ENCODE results near the gene MACROD2.

The MACROD2 gene

DNA sequence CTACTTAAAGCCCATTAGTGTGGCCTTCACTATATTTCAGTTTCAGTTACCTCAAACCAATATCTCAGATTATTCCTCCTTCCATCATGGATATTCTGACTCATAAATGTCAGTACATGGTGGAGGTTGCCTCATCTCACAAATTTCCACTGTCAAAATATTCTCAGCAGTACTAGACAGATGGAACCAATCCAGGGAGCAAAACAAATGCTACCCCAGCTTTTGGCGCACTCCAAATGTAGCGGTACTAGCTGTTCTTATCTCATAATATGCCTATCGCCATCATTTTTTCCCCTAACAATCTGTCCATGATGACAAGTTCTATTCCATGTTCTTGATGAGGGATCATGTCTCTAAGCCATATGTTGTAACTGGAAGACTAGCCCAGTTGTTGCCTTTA lies 1551.8 kb downstream of the MACROD2 start:
- no peak for DNase-seq (ENCODE audit: low read depth)
- TF ChIP-seq, protein P1, sequence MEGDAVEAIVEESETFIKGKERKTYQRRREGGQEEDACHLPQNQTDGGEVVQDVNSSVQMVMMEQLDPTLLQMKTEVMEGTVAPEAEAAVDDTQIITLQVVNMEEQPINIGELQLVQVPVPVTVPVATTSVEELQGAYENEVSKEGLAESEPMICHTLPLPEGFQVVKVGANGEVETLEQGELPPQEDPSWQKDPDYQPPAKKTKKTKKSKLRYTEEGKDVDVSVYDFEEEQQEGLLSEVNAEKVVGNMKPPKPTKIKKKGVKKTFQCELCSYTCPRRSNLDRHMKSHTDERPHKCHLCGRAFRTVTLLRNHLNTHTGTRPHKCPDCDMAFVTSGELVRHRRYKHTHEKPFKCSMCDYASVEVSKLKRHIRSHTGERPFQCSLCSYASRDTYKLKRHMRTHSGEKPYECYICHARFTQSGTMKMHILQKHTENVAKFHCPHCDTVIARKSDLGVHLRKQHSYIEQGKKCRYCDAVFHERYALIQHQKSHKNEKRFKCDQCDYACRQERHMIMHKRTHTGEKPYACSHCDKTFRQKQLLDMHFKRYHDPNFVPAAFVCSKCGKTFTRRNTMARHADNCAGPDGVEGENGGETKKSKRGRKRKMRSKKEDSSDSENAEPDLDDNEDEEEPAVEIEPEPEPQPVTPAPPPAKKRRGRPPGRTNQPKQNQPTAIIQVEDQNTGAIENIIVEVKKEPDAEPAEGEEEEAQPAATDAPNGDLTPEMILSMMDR (IDR thresholded peaks at IDR 0.05; ENCODE audit: control insufficient read depth, insufficient read depth, low read depth, low read length, missing control alignments), result no peak

DNA sequence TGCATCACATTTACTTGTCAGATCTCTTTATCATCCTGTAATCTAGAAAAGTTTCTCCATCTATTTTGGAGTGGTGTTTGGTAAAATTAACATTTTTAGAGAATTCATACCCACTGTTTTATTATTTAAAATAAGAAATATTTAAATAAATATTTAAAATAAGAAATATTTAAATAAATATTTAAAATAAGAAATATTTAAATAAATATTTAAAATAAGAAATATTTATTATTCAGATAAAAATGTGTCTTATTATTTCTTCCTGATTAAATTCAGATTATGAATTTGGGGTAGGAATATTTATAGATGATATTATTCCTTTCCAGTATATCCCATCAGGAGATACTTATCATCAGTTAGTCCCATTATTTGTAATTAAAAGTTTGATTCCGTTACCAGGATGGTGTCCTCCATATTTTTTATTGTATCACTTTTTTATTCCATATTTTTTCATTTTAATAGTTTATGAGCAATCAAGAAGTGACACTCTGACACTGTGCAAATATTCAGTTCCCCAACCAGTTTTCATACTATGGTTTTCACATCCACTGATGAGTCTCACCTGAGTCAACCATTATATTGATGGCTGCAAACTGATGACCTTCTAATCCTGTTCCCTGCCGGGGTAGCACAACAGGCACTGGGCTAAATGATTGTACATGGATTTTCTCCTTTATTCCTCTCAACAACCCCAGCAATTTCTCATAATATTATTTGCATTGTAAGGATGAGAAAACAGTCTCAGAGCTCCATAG lies 1555.0 kb downstream of the MACROD2 start:
- TF ChIP-seq, protein P1 (IDR thresholded peaks at IDR 0.05; ENCODE audit: control insufficient read depth, insufficient read depth, low read depth, low read length, missing control alignments), result no peak
- DNase-seq (ENCODE audit: low read depth), result no peak
- no peak overlapping the region for H3K4me3 ChIP-seq (ENCODE audit: control insufficient read depth, low read depth, low read length)

More for the DNA sequence above, 1551.8 kb downstream of the MACROD2 start:
- no peak overlapping the region for H3K4me3 ChIP-seq (ENCODE audit: control insufficient read depth, low read depth, low read length)

DNA sequence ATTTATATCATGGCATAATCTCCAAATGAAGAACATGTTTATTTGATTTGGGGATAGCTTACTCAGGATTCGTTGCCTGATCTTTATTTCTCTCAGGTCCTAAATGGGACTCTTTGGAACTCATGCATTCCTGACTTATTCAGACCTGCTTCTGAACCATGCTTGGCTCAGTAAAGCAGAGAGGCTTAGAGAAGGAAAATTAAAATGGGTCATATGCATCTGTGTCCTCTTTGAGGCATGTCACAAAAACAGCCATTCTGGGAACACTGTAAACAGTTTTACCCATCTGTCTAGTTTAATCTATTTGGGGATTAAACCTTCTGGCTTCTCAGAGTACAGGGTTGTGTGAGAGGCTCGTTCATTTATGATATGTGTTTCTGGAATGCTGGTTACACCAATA lies 1560.6 kb downstream of the MACROD2 start:
- no peak overlapping the region for H3K4me3 ChIP-seq (ENCODE audit: control insufficient read depth, low read depth, low read length)
- no peak for DNase-seq (ENCODE audit: low read depth)
- TF ChIP-seq, protein P1 (IDR thresholded peaks at IDR 0.05; ENCODE audit: control insufficient read depth, insufficient read depth, low read depth, low read length, missing control alignments), result no peak

DNA sequence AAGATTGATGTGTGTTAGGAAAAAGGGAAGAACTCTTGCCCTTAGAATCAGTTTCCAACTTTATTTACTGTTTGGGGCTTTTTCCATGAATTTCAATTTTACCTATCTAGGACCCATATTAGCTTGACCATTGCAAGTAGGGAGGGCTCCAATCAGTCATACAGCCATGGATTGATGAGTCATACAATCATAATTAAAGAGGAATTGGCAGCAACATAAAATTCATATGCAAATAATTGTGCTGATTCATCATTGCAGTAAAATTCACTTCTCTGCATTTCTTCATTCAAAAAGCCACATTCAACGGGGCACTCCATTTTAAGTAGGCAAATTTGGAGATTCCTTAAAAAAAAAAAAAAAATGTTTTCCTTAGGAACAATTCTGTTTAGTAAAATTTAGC lies 1561.6 kb downstream of the MACROD2 start:
- DNase-seq (ENCODE audit: low read depth), result no peak
- TF ChIP-seq, protein P1 (IDR thresholded peaks at IDR 0.05; ENCODE audit: control insufficient read depth, insufficient read depth, low read depth, low read length, missing control alignments), result no peak
- no peak overlapping the region for H3K4me3 ChIP-seq (ENCODE audit: control insufficient read depth, low read depth, low read length)

DNA sequence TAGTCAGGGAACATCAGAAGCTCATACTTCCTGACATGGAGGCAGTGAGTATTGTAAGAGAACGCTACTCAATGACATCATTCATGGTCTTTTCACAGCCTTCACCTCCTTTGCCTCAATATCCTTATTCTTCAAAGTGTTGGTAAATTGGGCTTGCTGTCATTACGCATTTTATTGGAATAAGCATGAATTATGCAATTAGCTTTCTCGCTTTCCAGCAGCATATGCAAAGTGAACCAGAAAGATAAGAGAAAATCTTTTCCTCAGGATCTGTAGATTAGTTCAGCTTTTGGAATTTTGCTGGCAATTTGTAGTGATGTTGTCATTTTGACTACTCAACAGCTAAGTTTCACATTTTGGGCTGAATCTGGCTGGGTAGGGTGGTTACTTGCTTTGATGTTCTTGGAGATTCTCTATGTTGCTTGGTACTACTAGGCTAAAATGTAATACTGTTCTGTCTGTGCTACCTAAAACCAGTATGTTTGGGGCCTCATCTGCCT lies 1565.8 kb downstream of the MACROD2 start:
- H3K4me3 ChIP-seq (ENCODE audit: control insufficient read depth, low read depth, low read length), result no peak overlapping the region

DNA sequence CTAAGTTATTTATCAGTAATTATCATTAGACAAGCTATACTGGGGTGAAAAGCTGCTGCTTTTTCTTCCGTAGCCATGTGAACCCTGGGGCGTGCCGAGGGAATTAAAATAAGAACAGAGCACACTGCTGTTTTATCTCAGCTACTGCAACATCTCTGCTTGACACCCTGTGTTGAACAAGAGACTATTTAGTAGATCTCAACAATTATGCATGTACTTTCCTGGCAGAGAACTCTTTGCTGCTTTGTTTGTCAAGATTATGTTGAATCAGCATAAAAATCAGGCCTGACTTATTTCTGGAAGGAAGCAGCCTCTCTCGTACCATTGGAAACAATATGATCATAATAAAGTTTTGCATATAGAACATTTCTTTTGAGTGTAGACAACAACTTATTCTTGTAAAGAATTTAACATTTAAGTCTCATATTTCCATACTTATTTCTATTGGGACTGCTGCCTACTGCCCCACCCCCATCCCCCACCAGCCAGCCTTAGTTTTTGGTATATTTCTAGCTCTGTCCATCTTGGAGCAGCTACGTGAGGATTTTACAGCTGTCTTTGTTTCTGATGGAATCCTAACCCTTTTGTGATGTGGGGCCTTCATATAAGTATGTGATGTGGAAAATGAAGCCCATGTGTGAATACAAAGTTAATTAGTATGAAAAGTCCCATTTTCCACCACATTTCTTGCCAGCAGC lies 1566.5 kb downstream of the MACROD2 start:
- no peak for DNase-seq (ENCODE audit: low read depth)
- no peak overlapping the region for H3K4me3 ChIP-seq (ENCODE audit: control insufficient read depth, low read depth, low read length)
- TF ChIP-seq, protein P1 (IDR thresholded peaks at IDR 0.05; ENCODE audit: control insufficient read depth, insufficient read depth, low read depth, low read length, missing control alignments), result no peak

More for the DNA sequence above, 1565.8 kb downstream of the MACROD2 start:
- DNase-seq (ENCODE audit: low read depth), result no peak
- TF ChIP-seq, protein P1 (IDR thresholded peaks at IDR 0.05; ENCODE audit: control insufficient read depth, insufficient read depth, low read depth, low read length, missing control alignments), result no peak
